GM19035 (cell line): Measurements from ENCODE around the gene UBE2Q2.
"Not testable (repeated sequence)": the region's sequence is repeated elsewhere in the genome, so short reads cannot be mapped to it uniquely, and the experiment has no call there.

ENCODE experiments used
- ATAC-seq: cut with Tn5 transposase; IDR thresholded peaks from one replicate; pipeline ENCODE4 v1.9.1; 2021; ENCODE audit not compliant: unreplicated experiment

Gene UBE2Q2

DNA sequence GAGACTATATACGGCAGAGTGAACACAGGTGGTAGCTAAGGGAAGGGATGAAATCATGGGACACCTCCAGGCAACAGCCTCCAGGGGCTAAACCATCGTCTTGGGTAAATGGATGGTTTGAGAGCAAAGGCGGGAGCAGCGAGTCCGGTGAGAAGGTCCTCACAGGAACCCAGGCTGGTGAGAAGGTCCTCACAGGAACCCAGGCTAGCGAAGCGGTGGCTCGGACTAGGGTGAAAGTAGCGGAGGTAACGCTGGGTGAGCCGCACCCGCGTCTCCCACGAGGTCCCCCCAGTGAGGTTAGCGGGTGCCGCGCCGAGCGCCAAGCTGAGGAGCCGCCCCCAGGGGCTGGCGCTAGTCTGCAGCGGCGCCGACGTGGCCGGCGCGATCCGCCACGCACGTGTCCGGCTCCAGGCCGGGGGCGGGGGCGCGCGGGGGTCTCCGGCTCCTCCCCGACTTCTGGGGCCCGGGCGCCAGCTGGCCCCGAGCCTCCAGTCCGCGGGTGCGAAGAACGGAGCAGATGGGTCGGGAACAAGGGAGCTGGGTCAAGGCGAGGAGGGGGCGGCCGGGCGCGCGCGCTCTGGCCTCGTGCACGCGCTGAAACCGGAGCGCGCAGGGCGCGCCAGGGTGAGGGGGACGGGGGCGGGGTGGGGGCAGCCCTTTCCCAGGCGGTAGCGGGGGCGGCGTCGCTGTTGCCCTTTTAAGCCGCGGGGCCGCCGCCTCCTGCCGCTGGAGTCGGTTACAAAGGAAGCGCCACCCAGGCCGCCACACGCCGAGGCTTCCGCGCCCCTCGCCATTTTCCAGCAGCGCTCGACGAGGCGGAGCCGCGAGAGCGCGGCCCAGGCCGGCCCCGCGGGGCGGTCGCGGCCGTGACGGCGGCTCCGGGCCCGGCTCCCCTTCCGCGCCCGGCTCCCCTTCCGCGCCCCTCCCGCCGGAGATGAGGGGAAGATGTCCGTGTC, at the start of gene UBE2Q2:
Gene UBE2Q2, plus strand, starts transcription at position 726 of the 956 bp plus-strand sequence. Its CDS starts 220 bp downstream, at position 946.
- peak; percentile 56 for ATAC-seq

DNA sequence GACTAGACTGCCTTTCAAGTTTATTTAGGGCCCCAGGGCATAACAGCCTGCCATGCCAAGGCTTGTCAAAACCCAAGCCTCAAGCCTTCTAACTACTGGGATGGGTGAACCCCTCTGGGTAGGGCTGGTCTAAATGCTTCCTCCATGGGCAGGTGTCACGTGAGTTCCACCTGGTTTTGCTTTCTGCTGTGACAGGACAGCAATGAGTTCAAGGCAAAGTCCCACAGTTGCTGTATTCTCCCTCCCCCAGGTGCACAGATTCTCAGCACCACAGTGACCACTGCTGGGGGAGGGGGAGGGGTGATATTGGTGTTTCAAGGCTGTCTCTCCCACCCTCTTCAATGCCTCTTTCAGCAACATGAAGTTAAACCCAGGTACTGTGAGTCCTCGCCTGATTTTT, 46.9 kb upstream of the UBE2Q2 start:
- ATAC-seq = no peak

DNA sequence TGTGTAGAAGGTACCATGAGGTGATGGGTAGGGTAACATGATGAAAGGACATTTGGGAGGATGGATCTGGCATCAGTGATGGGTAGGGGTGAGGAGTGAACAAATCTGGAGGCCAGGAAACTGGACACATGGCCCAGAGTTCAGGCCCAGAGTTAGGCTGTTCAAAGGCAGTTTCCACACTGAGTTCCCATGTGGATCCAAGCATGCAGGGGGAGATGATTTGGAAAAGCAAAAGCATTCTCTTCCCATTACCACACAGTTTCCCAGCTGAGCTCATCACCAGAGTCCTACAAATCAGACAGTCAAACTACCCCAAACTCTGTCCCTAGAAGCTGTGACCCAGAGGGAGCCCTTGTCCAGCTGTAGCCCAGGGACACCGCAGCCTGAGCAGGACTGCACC, 46.1 kb upstream of the UBE2Q2 start:
- not testable (repeated sequence) for ATAC-seq

DNA sequence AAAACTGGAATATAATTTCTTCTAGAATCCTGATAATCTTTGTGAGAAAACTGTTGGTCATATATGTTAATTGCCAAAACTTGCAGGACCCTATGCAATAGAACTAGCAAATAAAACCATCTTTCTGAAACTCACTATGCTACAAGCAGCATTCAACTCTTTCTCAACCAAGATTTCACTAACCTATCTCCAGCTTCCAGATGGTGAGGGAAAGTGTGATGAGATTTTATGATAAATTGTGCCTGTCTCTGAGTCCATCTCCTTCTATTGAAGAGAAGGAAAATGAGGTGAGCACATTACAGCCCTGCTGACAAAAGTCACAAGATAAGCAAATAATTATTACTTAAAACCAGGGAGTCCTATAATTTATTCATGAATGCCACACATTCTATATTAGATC, 44.1 kb upstream of the UBE2Q2 start:
- ATAC-seq = no peak

DNA sequence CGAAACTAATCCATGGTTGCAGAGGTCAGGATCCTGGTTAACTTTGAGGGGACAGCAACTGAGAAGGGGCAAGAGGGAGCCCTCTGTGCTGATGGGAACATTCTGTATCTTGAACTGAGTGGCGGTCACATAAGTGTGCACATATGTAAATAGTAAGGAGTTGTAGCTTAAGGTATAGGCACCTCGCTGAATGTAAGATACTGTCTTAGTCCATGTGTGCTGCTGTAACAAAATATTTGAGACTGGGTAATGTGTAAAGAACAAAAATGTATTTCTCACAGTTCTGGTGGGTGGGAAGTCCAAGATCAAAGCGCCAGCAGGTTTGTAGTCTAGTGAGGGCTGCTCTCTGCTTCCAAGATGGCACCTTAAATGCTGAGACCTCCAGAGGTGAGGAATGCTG, 42.8 kb upstream of the UBE2Q2 start:
- not testable (repeated sequence) for ATAC-seq

DNA sequence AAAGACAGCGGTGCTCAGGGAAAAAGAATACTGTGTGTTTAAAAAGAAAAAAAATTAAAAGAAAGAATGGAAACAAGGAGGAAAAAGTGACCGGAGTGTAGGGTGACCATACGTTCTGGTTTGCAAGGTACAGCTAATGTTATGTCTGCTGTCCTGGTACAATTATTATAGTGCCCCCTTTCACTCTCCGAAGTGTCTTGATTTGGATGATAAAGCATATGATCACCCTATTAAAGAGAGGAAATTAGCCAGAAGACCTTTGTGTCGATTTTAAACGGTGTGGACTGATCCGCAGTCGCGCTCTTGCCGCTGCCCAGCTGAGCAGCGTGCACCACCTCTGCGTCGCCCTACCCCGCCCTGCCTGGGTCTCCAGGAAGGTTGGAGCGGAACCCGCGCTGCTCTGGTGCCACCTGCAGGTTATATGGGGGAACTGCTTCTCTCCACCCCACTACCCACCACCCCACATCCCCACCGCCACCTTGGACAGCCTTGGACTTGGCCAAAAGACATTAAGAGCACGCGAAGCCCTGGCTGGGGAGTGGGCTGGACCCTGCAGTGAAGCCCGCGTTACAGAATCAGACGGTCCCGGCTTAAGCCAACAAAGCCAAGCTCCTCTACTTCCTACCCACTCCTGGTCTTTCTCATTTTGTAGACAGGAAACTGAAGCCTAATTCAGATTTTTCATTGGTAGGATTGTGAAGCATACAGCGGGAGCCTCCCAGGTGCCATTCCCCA, 41.2 kb upstream of the UBE2Q2 start:
- ATAC-seq = peak; percentile 71

DNA sequence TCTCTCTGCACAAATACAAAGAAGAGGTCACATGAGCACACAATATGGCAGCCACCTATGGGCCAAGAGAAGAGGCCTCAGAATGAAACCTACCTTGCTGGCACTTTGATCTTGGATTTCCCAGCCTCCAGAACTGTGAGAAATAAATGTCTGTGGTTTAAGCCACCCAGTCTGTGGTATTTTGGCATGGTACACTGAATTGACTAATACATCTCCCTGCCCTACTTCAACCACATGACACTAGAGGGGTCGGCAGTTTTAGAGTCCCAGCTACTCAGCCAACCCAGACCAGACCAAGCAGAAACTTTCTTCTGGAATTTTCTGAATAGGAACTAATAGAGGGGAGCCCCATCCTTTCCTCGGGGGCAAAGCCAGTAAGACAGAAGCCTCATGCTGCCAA, 35.8 kb upstream of the UBE2Q2 start:
- not testable (repeated sequence) for ATAC-seq

DNA sequence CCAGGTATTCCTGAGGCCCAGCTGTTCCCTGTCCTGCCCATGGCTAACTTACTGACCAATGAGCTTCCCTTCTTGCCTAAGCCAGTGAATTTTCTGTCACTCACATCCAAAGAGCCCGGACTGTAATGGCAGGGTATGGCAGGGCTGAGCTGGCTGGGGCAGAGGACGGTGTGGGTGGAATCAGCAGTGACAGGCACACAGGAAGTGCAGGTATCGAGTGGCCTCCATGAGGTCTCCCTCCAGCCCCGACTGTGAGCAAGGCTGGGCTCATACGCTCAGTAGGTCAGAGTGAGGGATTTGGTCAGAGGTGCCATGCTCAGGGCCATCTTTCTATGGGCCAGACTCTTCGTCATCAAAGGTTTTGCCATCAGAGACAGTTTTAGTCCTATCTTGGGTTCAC, 35.2 kb upstream of the UBE2Q2 start:
- ATAC-seq = not testable (repeated sequence)

DNA sequence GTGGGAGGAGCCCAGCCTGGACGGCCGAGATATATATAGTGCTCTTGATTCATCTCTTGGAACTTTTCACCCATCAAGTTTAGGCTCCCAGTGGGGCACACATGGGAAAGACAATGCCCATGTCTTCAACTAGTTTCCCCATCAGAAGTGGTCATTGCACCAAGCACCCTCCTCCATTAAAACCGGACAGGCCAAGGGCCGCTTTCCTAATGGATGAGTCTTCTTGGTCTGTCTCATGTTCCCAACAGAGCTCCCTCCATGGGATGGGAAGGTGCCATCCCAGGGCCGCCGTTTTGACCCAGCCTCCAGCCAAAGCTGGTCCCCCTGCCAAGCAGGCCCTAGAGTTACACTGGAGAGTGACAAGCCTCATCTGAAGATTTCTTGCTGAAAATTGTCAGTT, 34.7 kb upstream of the UBE2Q2 start:
- ATAC-seq = no peak

DNA sequence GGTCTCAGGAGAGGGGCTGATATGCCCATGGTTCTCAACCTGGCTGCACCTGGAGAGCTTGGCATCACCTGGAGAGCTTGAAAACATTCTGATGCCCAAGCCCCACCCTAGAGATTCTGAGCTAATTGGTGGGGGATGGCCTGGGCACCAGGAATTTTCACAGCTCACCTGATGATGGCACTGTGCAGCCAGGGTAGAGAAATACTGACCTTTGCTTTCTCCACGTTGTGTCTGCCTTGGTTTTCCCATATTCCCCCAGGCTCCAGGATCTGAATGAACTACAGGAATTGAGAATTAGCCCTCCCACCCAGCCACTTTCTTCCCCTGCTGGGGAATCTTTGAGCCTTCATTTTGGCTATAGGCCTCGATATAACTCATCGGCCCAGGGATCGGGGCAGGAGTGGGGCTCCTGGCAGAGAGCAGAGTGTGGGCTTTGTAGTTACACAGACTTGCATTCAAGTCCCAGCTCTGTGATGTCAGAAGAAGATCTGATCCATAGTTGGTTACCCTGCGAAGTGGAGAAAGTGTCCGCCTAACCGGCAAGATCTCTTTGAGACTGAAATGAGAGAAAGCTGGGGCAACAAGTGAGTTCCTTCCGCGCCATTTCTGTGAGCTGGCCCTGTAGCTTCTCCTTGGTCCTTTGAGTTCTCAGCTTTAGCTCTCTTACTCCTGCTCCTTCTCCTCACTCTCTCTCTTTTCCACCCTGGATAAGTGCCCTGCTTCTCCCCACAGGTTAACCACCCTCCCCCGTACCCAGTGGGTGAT, 33.1 kb upstream of the UBE2Q2 start:
- ATAC-seq = no peak

DNA sequence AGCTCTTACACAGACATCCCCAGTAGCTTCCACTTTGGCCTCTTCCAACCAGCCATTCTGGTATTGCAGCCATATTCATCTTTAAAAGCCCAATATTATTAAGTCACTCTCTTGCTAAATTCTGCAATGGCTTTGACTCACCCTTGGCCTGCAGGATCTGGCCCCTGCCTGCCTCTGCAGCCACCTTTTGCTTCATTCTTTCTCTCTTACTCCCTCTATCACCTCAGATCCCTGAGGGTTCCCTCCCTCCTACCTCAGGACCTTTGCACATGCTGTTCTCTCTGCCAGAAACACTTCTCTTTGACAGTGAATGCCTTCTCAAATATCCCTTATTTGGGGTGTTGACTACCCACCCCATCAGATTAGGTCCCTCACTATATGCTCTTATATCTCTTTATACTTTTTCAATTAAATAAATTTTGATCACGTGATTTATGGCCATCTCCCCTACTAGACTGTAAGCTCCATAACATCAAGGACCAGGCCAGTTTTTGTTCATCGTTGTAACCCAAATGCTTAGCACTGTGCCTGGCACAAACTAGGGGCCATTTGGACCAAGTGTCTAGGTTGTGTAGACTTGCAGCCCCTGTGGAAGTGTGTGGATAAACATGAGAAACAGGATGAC, 32.3 kb upstream of the UBE2Q2 start:
- no peak for ATAC-seq

DNA sequence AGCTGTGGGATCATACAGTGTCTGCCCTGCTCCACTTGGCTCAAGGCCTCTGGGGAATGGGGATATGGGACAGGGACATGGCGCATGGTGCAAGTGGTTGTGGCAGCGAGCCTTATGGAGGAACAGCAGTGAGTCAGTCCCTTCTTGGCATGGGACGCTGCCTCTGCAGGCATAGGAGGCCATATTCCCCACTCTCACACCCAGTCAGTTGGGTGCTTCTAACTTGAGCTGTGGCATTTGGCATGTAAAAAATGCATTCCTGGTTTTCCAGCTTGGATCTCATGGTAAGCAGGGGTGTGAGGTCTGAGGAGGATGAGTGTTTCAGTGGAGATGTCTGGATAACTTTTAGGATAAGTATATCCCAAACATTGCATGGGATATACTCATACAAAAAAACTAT, 31.6 kb upstream of the UBE2Q2 start:
- ATAC-seq = no peak

DNA sequence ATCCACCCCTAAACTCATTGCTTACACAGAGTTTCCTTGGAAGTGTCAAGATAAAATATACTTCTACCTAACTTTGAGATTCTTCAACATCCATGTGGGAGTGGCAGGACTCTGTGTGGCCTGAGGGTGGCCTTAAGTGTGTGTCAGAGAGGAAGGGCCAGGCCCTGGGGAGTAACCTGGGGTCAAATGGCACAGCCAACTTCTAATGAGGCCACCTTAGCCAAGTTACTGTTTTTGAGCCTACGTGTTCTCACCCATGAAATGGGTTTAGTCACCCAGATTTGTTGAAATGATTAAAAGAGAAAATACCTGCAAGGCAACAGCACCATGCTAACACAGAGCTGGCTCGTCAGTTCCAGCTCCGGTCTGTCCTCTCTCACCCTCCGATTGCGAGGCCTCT, 28.5 kb upstream of the UBE2Q2 start:
- ATAC-seq = no peak

DNA sequence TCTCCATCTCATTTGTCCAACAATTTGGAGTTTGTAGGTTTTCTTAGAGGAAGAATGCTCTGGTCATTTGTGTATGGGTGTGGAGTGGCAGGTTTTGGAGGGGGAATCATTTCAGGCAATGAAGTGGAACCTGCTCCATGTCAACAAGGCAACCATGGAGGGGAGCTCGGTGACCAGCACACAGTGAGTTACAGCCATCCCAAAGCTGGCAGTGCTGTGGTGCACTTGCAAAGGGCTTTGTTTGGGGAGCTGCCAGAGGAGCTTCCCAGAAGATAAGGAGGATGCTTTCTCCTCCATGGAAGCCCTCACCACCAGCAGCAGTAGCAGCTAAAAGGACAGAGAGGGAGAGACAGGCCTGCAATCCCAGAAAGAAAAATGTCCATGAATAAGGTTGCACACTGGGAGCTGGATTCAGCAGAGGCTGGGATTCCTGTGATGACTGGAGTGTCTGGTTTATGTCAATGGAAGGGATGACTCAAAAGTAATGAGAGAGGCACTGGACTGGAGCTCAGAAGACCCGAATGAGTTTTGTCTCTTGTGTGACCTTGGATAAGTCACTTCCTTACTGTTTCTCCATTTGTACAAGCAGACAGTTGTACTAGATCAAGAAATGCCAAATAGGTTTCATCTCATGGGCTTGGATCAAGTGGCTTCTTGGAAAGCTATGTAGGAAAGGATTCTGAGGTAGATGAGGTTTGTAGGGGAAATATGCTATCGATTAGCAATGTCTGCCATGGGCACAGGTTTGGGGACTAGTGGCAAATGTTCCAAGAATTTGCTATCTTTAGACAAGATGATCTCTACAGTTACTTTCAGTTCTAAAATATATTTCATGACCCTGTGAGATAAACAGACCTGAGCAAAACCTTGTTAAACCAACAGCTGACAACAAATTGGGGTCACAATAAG, 27.2 kb upstream of the UBE2Q2 start:
- ATAC-seq = no peak

DNA sequence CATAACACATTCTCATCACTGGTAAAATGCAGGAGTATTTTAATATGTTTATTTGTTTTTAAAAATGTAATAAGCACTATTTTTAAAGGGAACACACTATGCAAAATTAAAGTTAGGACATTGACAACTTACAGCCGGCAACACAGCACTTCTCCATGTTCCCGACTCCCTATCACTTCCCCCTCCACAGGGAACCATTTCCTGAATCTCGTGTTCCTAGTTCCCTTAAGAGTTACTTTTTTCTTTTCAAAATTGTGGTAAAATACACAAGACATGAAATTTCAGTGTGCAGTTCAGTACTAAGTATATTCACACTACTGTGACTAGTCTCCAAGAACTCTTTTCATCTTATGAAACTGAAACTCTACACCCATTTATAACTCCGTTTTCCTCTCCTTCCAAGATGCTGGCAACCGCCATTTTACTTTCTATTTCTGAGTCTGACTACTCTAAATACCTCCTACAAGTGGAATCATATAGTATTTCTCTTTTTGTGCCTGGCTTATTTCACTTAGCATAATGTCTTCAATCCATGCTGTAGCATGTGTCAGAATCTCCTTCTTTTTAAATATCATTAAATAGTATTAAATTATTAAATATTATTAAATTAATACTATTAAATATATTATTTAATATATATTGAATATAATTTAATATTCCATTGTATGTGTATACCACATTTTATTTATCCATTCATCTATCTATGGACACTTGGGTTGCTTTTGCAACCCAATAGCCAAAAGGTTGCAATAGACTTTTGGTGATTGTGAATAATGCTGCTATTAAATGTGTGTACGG, 25.9 kb upstream of the UBE2Q2 start:
- ATAC-seq = no peak

DNA sequence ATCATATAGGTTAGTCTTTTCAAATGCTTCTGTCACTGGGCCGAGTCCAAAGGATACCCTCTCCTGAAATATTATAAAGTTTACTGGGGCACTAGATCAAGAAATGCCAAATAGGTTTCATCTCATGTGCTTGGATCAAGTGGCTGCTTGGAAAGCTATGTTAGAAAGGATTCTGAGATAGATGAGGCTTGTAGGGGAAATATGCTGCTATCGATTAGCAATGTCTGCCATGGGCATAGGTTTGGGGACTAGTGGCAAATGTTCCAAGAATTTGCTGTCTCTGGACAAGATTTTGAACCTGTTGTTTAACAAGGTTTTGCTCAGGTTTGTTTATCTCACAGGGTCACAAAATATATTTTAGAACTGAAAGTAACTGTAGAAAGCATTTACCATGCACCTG, 23.0 kb upstream of the UBE2Q2 start:
- ATAC-seq = no peak

DNA sequence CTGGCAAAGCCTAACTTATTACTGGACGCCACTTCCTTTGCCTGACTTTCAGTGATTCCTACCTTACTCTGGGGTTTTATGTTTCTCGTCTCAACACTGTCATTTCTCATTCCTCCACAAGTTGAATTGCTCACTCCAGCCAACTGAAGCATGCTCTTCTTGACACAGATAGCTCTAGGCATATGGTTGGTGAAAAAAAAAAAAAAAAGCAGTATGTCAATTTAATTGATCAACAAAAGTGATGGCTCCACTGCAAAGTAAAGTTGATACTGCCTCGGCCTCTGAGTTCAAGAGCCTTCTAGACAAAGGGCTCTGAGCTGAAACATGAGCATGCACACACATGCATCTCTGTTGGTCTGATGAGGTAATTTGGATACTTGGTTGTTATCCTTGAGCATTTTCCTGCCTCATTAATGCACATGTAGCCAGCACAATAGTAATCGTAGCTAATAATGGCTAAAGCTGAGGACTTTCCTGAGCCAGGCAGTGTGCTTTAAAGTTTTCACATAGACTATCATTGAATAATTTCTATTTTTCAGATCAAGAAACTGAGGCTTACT, 21.4 kb upstream of the UBE2Q2 start:
- no peak for ATAC-seq

DNA sequence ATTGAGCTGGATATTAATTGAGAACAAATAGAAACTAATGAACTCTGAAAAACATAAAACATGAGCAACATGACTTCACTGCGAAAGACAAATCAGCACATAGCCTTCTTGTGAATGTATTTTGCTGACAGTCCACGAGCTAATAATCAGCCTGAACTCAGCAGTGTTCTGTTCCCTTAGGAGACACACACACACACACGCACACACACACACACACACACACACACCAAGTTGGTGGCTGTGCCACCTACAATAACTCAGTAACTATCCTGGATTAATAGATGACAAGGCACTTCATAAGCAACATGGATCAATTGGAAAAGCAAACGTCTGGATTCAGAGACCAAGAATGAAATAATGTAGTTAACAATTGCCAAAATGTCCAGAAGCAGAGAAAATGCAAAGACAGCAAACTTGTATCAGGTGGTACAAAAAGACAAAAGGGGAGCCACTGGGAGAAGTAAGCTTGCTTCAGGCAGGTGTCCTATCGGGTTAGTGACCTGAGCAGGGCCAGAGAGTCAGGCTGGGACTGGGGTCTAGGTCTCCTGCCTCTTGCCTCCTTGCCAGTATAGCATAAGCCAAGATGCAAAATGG, 20.5 kb upstream of the UBE2Q2 start:
- ATAC-seq = no peak
